CD4-positive, alpha-beta T cell treated with Interleukin-10 for 1 hour (primary cell): ENCODE measurements around the gene MAPK6.
"Not testable (repeated sequence)": the region's sequence is repeated elsewhere in the genome, so short reads cannot be mapped to it uniquely, and the experiment has no call there.

Experiments used
- DNase-seq: peaks from one replicate; pipeline ENCODE4 v3.0.0-alpha.2; 2020

Gene MAPK6

DNA sequence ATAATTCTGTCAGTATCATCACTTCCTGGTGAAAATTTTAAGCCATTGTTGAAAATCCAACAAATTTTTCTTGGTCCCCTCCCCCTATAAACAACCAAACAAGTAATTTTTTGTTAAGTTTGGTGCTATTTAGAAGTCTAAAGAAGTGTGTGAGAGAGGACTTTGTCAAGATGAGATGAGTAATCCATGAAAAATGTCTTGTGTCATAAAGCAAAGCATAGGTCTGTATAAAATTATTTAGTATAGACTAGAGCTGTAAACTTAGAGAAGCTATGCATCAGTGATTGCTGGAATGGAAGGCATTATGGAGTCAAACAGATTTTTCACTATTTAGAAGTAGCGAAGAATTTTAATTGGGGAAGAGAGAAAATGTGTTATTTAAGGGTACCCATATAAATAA lies 31.4 kb downstream of the MAPK6 start:
- DNase-seq = no peak

DNA sequence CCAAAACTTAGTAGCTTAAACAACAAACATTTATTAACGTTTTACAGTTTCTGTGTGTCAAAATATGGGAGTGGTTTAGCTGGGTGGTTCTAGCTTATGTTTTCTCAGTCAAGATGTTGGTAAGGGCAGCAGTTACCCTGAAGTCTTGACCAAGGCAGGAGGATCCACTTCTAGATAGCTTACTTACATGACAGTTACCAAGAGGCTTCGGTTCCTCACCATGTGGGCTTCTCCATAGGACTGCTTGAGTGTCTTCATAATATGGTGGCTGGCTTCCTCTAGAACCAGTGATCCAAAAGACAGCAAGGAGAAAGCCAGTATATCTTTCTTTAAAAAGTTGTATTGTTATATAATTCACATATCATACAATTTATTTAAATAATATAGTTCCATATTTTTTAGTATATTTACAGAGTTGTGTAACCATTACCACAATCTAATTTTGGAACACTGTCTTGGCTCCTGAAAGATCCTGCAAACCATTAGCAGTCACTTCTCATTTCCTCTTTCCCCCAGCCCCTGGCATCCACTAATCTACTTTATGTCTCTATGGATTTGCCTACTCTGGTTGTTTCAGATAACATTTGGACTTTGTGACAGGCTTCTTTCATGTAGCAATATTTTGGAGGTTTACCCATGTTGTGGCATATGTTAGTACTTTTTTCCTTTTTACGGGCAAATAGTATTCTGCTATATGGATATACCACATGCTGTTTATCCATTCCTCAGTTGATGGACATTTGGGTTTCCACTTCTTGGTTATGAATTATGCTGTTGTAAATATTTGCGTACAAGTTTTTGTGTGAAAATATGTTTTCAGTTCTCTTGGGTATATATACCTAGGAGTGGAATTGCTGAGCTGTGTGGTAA lies 33.3 kb downstream of the MAPK6 start:
- no peak for DNase-seq

DNA sequence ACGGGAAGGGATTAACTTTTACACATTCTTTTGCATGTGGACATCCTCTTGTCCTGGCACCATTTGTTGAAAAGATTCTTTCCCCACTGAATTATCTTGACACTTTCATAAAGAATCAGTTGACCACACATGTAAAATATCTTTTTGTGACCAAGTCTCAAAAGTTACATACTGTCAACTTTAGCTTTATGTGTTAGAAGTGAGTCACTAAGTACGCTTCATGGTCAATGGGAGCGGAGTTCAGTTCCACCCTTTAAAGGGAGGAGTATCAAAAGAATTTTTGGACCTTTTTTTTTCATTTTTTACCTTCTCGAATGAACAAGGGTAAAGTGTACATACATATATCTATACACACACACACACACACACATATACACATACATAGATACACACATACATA lies 35.4 kb downstream of the MAPK6 start:
- DNase-seq = no peak

- not testable (repeated sequence) for DNase-seq
Observed at GRCh38 chr15:52054858-52055257, 35.8 kb downstream of the MAPK6 start.

DNA sequence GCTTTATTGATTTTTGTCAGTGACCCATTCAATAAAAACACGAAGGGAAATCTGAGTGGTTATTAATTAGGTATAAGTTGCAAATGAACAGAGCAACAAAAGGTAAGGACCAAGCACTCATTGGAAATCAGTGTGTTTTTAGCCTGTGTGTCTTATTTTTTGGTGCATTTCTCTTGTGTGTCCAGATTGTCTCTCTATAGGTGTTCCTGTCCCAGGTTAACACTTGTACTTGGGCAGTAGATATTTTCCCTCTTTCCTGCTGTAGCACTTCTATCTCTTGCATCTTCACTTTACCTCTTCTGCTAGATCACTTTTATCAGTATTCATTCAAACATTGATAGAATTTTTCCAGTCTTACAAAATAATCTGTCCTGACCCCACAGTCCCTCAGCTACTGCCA lies 37.0 kb downstream of the MAPK6 start:
- DNase-seq = no peak

DNA sequence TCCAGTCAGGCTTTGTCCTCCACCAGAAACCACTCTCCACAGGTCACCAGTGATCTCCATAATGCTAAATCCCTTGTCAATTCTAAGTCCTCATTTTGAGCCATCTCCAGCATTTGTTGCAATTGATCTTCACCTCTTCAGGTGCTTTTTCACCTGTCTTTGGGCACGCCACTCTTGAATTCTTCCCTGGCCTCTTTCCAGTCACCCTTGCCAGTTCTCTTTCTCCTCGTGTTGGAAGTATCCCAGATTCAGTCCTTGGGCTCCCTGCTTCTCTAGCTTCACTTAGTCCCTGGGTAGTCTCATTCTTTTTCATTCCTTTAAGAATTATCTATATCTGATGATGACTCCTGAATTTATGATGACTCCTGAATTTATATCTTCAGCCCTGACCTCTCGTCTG lies 37.5 kb downstream of the MAPK6 start:
- no peak for DNase-seq

DNA sequence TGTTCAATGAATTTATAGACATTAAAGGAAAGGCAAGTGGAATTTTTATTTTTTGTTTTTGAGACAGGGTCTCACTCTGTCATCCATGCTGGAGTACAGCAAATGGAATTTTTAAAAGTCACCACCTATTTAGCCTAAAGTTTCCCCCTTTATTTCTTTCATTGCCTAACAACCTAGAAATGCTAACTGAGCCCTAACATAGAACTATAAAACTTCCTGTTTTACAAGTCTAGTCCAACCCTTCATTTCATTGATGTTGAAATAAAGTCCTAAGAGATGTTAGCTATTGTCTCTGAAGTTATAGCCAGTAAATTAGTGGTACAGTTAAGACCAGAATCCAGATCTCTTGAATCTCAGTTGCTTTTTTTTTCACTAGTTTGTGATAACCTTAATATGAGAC lies 39.0 kb downstream of the MAPK6 start:
- no peak for DNase-seq

GRCh38 chr15:52060501-52060900 lies 41.5 kb downstream of the MAPK6 start:
- DNase-seq = no peak

- DNase-seq = no peak
Observed at GRCh38 chr15:52066842-52067544, 48.0 kb downstream of the MAPK6 start.

DNA sequence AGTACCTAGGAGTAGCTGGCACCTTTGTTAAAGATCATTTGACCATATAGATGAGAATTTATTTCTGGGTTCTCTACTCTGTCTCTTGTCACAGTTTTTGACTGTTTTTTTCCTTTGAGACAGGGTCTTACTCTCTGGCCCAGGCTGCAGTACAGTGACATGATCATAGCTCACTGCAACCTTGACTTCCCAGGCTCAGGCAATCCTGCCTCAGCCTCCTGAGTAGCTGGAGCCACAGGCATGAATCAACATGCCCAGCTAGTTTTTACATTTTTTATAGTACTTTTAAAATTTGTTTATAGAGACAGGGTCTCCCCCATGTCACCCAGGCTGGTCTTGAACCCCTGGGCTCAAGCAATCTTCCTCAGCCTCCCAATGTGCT lies 48.5 kb downstream of the MAPK6 start:
- DNase-seq = no peak

- no peak for DNase-seq
Observed at GRCh38 chr15:52068004-52068615, 49.1 kb downstream of the MAPK6 start.

DNA sequence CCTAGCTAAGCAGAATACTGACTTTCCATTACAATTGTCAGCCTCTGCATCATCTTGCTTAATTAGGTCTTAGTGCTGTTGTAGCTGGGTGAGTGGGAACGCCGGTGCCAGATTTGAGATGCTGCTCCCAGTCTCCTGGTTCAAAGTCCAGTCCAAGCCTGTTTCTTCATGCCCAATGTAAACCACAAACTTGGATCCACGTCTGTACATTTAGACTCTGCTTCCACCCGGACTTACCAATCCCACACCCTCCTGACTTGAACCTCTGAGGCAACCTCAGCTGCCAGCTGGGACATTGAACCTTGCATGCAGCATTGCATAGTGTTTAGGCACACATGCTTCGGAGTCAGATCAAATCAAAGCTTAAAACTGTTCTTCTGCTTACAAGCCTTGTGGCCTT lies 50.5 kb downstream of the MAPK6 start:
- no peak for DNase-seq

DNA sequence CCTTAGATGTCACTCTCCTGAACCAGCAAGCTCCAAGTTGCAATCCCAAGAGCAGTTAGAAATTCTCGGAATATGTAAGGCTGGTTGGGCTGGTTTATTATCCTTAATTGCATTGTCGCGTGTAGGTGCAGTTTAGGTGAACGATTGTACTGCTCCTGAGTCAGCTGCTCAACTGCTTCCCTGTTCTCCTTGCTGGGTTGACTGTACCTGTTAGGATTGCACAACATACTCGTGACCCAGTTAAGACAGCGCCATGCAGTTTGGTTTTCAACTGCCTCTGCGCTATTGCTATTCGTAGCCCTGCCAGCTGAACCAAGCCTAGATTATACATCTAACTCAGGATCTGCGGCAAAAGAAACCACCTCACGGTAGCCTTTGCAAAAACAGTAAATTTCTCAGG lies 52.6 kb downstream of the MAPK6 start:
- no peak for DNase-seq

DNA sequence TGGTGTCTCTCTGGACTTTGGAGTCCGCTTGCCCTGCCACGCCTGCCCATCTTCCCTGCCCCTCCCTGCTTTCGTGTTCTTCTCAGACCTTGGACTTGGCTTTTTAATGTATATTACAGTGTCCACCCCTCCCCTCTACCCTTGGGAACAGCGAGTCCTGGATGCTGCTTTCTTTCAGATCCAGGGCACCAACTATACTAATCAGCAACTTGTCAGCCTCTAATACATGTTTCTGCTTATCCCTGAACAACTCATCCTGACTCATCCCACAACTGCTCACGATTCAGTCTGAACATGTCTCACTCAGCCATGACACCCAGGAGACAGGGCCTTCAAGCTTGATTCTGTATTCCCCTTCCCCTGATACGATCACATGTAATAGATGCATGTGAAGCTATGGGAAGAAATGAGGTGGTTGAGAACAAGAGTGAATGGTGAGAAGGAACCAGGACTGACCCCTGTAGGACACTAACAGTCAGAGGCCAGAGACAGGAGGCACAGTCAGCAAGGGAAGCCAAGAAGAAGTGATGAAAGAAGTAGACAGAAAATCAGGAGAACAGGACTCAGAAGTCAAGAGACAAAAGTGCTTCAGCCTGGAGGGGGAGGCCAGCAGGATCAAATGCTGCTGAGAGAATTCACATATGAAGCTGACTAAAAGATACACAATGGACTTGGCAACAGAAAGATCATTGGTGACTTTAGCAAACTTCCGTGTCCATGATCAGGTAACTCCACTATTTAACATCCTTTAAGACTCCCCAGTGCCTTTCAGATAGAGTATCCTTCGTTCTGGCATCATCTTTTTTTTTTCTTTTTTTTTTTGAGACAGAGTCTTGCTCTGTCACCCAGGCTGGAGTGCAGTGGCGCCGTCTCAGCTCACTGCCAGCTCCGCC lies 58.1 kb downstream of the MAPK6 start:
- no peak for DNase-seq

DNA sequence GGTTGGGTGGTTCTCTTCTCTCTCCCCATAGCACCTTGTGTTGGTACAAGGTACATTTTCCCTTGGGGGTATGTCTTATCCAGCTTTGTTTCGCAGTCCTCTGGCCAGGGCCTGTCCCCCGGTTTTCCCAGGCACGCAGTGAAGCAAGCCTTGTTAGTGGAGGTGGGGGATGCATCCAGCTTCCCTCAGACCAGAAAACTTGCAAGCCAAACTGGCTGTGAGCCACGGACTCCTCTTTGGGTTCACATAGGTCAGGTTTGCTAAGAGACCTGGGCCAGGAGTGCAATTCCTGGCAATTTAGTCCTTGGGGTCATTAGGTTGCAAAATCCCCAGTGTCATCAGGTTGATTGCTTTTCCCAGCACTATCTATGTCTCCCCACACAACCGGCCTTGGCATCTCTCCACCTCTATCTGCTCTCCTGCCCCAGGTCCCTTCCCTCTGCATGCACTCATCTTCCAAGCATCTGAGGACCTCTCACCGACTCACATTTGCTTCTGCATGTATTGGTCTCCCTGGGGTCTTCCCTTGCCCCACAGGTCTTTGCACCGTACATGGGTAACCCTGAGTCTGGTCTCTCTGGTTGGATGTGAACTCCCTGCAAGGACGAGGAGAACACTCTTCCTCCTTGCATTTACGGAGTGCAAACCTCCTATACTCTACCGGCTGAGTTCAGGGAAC lies 59.3 kb downstream of the MAPK6 start:
- DNase-seq = no peak

- peak; percentile 81 for DNase-seq
Observed at GRCh38 chr15:52078876-52079700, 60.1 kb downstream of the MAPK6 start.

DNA sequence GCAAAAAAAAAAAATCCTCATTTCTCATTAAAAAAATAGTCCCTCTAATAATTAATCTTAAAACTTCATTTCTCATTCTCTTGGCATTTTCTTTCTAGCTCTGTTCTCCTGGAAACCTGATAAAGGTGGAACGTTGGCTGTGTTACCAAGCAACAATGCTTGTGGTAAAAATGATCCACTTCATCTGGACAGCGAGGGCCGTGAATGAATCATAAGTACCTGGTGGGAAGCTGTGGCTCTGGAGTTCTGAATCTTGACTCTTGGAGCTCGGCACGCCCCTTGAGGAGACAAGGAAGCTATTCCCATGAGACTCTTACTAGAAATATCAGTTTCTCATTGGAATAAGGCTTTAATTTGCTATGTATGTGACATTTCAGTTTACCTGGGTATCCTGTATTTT lies 61.0 kb downstream of the MAPK6 start:
- DNase-seq = no peak

DNA sequence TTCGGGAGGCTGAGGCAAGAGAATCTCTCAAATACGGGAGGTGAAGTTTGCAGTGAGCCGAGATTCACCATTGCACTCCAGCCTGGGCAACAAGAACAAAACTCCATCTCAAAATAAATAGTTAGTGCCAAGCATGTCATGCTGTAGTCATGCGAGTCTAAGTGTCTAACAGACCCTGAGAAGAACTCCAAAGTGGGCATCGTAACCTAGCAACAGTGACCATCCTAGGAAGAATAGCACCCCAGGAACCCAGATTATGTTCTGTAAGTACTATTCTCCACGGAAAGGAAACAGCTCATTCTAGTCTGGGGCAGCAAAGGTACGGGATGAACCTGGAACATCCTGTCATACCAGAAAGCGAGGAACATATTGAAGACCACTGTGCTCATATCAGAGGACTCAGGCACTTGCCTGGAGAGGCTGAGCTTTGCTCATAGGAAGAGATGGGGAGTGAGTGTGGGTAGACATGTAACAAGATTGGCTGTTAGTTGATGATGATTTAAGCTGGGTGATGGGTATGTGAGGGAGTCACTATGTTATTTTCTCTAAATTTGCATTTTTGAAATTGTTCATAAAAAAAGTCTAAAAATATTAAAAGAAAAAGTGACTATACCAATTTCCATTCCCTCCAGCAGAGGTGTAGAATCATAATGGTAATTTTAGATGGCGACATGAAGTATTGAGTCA lies 61.8 kb downstream of the MAPK6 start:
- no peak for DNase-seq

DNA sequence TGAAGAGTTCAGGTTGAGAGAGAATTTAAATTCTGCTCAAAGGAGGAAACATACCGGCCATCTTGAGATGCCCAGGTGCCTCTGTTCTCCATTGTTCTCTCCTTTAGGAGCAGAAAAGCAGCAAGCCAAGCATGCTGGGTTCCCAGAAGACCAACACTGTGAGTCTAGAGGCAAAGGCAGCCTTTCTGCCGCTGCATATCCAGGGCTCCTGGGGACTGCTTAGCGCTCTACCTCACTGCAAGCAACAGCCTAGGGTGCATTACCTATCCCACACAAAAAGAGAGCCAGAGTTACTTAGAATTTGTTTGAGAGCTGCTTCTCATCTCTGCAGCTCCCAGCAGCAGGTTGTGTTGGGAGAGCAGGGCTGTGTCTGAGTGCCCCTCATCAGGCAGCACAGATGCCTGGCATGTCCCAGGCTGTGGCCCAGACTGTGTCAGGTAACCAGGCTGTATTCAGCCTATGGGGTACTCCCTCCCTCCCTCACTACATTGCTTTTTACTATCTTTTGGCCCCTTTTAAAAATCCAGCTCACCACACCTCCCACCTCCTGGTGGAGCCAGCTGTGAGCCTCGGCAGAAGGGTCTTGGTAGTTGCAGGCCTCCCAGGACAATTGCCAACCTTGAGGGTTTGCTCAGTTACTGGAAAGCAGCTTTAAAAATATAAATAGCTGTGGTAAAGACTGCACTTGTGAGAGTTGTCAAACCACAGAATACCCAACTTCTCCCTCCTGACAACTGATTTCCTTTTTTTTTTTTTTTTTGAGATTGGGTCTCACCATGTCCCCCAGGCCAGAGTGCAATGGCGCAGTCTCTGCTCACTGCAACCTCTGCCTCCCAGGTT lies 63.4 kb downstream of the MAPK6 start:
- DNase-seq = peak; percentile 11

DNA sequence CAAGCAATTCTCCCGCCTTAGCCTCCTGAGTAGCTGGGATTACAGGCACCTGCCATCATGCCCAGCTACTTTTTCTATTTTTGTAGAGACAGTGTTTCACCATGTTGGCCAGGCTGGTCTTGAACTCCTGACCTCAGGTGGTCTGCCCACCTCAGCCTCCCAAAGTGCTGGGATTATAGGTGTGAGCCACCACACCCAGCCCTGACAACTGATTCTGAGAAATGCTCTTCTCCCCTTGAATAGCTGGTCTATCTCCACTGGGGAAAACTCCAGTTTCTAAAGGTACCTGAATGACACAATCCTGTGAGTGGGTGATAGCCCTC lies 64.0 kb downstream of the MAPK6 start:
- DNase-seq = not testable (repeated sequence)
